OCI-LY1 (cell line): Measurements from ENCODE around the gene PAFAH1B2.

Experiments
- H2AFZ ChIP-seq: fragments of 200-600 bp; sonication (generic), shearing (Covaris generic); 2 replicates; pipeline ENCODE4 v1.6.0; 2014; ENCODE audit warnings: antibody characterized with exemption, mild to moderate bottlenecking, low read length
- H3F3A ChIP-seq: fragments of 200-600 bp; sonication (generic), shearing (Covaris generic); 2 replicates; pipeline ENCODE4 v1.6.0; 2014; ENCODE audit warnings: mild to moderate bottlenecking, antibody characterized with exemption, low read length, moderate library complexity; ENCODE audit not compliant: insufficient read depth
- H3K27ac ChIP-seq: fragments of 200-600 bp; sonication (generic); 2 replicates; pipeline ENCODE4 v1.5.1; 2014; ENCODE audit warnings: low read length, mixed run types, mild to moderate bottlenecking, low read depth; ENCODE audit not compliant: poor library complexity, severe bottlenecking
- H3K27me3 ChIP-seq: fragments of 200-600 bp; sonication (generic); 2 replicates; pipeline ENCODE4 v1.6.0; 2014; ENCODE audit warnings: antibody characterized with exemption, mild to moderate bottlenecking, low read length, moderate library complexity; ENCODE audit not compliant: insufficient read depth
- H3K36me3 ChIP-seq: fragments of 200-600 bp; sonication (generic); 2 replicates; pipeline ENCODE4 v1.6.1; 2014; ENCODE audit warnings: mild to moderate bottlenecking, antibody characterized with exemption, low read length, moderate library complexity, mixed read lengths; ENCODE audit not compliant: insufficient read depth
- H3K4me1 ChIP-seq: fragments of 200-600 bp; sonication (generic); 2 replicates; pipeline ENCODE4 v1.5.1; 2014; ENCODE audit warnings: mild to moderate bottlenecking, low read length, moderate library complexity; ENCODE audit not compliant: insufficient read depth, severe bottlenecking
- H3K4me2 ChIP-seq: fragments of 200-600 bp; sonication (generic), shearing (Covaris generic); 2 replicates; pipeline ENCODE4 v1.6.1; 2014; ENCODE audit warnings: low read length
- H3K4me3 ChIP-seq: fragments of 200-600 bp; sonication (generic); 2 replicates; pipeline ENCODE4 v1.5.1; 2014; ENCODE audit warnings: low read length, low read depth, mild to moderate bottlenecking, mixed read lengths; ENCODE audit not compliant: poor library complexity, severe bottlenecking
- H3K79me2 ChIP-seq: fragments of 200-600 bp; shearing (Covaris generic); 2 replicates; pipeline ENCODE4 v1.6.1; 2016; ENCODE audit warnings: mixed run types, low read length, mixed read lengths; ENCODE audit not compliant: insufficient read depth
- H3K9ac ChIP-seq: fragments of 200-600 bp; sonication (generic), shearing (Covaris generic); 2 replicates; pipeline ENCODE4 v1.6.1; 2014; ENCODE audit warnings: mild to moderate bottlenecking, low read length, mixed read lengths
- H3K9me2 ChIP-seq: fragments of 200-600 bp; sonication (generic), shearing (Covaris generic); 2 replicates; pipeline ENCODE4 v1.6.1; 2014; ENCODE audit warnings: low read depth, mild to moderate bottlenecking, low read length, mixed read lengths
- H3K9me3 ChIP-seq: fragments of 200-600 bp; shearing (Covaris generic); 2 replicates; pipeline ENCODE4 v1.6.1; 2014; ENCODE audit warnings: low read length, mixed read lengths
- H4K20me1 ChIP-seq: fragments of 200-600 bp; sonication (generic), shearing (Covaris generic); 2 replicates; pipeline ENCODE4 v1.6.0; 2016; ENCODE audit warnings: mild to moderate bottlenecking, low read length; ENCODE audit not compliant: insufficient read depth
- CTCF ChIP-seq: fragments of 200-600 bp; sonication (generic), shearing (Covaris generic); IDR thresholded peaks from 2 replicates; pipeline ENCODE4 v1.5.1; 2017; ENCODE audit warnings: mild to moderate bottlenecking, antibody characterized with exemption, low read length, moderate library complexity, mixed read lengths
- EZH2 ChIP-seq: fragments of 200-600 bp; sonication (generic), shearing (Covaris generic); IDR thresholded peaks from 2 replicates; pipeline ENCODE4 v1.8.0; 2017; ENCODE audit warnings: borderline replicate concordance, mixed run types, mild to moderate bottlenecking, antibody characterized with exemption, low read length, moderate library complexity, mixed read lengths

PAFAH1B2 gene

GRCh38 chr11:117199053-117199915, 55.2 kb downstream of the PAFAH1B2 start, which contains the start of gene TAGLN:
Gene TAGLN (plus strand): TSS chr11:117199370. CDS start chr11:117203014, 3,644 bp downstream.
- Histone ChIP-seq H3K4me1 (no peaks in the 10 kb centered on the region), H3K36me3 (no peaks in the 10 kb centered on the region; the same call in 1 of the 2 replicates), H3K27ac (no peak within 1 kb of the TSS), H3K4me3 (no peak within 1 kb of the TSS), H4K20me1 (no peaks in the 10 kb centered on the region), H3K9me3 (no peaks in the 10 kb centered on the region), H3K27me3 (no peaks in the 10 kb centered on the region), H3K4me2 (no peak within 1 kb of the TSS), H3F3A (no peaks in the 10 kb centered on the region), H3K9ac (no peak within 1 kb of the TSS), H2AFZ (no peak within 1 kb of the TSS), H3K79me2 (no peaks in the 10 kb centered on the region), H3K9me2 (no peaks in the 10 kb centered on the region)
- TF ChIP-seq CTCF (no peak), EZH2 (no peak)

- no peaks in the 10 kb centered on the region for H3K4me1 ChIP-seq
- no peak overlapping the region for H2AFZ ChIP-seq
- no peaks in the 10 kb centered on the region for H3K79me2 ChIP-seq
- no peaks in the 10 kb centered on the region for H3F3A ChIP-seq
- H3K4me3 ChIP-seq, result no peak overlapping the region
- H3K9me3 ChIP-seq, result no peaks in the 10 kb centered on the region
- H4K20me1 ChIP-seq, result no peaks in the 10 kb centered on the region
- TF ChIP-seq EZH2 (no peak), CTCF (no peak)
- no peak overlapping the region for H3K27ac ChIP-seq
- no peak overlapping the region for H3K4me2 ChIP-seq
- no peaks in the 10 kb centered on the region for H3K27me3 ChIP-seq
- H3K36me3 ChIP-seq, result no peaks in the 10 kb centered on the region; the same call in 1 of the 2 replicates
- H3K9ac ChIP-seq, result no peak overlapping the region
- no peaks in the 10 kb centered on the region for H3K9me2 ChIP-seq
Observed at GRCh38 chr11:117199916-117200812, 56.1 kb downstream of the PAFAH1B2 start.

- no peaks in the 10 kb centered on the region for H3K27me3 ChIP-seq
- H3K4me2 ChIP-seq, result no peak overlapping the region
- H3K4me3 ChIP-seq, result no peak overlapping the region
- H2AFZ ChIP-seq, result no peak overlapping the region
- no peaks in the 10 kb centered on the region for H3F3A ChIP-seq
- H3K79me2 ChIP-seq, result no peaks in the 10 kb centered on the region
- no peaks in the 10 kb centered on the region for H3K9me2 ChIP-seq
- H3K9me3 ChIP-seq, result no peaks in the 10 kb centered on the region
- no peak overlapping the region for H3K9ac ChIP-seq
- no peaks in the 10 kb centered on the region for H4K20me1 ChIP-seq
- H3K4me1 ChIP-seq, result no peaks in the 10 kb centered on the region
- H3K27ac ChIP-seq, result no peak overlapping the region
- TF ChIP-seq CTCF (no peak), EZH2 (no peak)
- no peaks in the 10 kb centered on the region; the same call in 1 of the 2 replicates for H3K36me3 ChIP-seq
Observed at GRCh38 chr11:117200813-117201657, 56.9 kb downstream of the PAFAH1B2 start.
